GM19240 (cell line): Measurements from ENCODE around the gene TBCD.

ENCODE experiments used
- DNase-seq: peaks from one replicate; pipeline ENCODE4 v3.0.0; 2011; ENCODE audit warnings: low spot score; ENCODE audit not compliant: insufficient read length

The TBCD gene

GRCh38 chr17:82751571-82752370, at the start of gene TBCD:
Gene TBCD (plus strand): TSS chr17:82752065. CDS start chr17:82752194, 129 bp downstream.
- DNase-seq, result peak; percentile 85

DNA sequence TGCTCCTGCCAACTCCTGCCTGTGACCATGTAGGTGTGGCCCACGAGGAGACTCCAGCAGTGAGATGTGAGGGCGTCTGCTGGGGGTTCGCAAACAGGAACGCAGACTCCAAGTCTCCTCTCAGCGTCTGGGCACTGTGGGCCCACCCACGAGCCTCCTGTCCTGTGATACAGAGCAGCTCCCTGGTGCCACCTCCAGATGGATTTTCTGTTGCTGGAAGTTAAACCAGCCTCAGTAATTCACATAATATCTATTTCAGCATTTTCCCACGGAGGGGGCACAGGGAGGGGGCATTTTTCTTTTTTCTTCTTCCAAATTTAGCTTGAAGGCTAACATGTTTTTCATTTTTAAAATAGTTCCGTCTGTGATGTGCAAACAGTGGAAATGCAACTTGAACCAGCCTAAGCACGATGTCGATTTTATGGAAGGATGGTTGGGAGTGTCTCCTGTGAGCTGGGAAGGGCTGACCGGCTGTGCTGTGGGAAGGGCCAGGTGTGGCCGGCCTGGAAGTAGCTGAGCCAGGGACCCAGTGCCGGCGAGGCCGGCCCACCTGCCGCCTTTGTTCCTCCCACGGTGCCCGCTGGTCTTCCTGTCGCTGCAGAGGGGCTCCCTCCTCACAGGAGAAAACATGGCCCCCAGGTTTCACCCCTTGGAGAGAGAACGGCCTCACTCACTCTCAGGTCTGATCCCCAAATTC, 49.5 kb upstream of the TBCD start:
- no peak for DNase-seq

DNA sequence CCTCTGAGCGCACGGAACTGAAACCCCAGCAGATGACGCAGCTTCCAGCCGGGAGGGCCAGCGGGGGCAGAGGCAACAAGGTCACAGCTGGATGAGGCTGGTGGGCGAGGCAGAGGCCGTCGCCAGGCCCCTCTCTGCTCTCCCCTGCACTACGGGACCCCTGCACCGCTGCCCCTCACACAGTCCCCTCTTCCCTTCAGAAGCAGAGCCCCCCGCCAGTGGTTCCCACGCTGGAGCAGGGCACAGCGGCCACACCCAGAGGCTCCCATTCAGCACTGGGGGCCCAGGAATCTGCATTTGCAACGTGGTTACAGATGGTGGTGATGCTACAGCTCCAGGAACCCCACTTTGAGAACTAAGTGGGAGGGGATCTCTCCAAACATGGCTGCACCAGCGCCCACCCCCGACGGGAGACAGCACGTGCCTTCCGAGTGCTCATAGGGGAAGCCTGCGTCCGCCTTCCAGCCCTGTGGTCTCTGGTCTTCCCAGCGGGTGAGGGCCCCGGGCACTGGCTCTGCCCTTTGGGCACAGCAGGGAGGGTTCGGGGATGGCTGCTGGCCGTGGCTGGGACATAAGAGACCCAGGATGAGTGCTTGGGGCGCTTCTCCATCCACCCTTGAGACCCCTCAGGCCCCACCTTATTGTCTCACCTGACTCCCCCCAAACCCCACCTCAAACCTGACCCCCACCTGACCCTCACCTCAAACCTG, 48.7 kb upstream of the TBCD start:
- DNase-seq, result no peak

DNA sequence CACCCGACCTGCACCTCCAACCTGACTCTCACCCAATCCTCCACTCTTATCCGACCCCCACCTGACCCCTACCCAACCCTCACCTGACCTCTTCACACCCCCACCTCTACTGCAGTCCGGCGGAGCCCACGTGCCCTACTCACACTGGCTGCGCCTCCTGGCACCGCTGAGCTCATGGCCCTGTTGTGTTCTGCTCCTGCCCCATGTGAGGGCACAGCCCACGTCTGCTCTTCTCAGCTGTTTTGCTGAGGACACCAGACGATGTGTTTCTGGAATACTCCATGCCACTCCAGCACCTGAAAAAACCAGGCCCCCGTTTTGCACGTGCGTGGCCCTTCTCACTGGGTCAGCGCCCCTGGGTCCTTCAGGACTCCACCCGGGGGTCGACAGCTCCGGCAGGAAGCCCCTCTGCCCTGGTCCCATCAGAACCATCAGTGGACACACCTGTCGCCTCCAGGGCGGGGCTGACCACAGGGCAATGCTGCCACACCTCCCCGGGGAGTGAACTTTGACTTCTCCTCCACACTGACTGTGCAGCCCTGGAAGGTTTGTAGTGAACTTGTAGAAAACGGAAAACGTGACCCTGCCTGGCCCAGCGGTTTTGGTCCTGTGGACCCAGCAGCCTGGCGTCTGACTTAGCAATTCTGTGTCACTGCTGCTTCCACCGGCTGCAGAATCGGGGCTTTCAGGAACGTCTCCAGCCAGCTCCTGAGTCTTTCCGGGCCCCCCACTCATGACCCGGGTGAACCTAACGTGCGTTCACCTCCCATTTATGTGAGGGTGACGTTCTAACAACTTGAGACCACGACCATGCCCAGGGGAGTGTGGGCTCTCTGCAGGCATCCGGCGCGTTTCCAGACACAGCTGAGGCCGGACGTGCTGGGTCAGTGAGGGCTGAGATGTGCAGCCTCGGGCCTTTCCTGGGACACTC, 47.7 kb upstream of the TBCD start:
- DNase-seq, result no peak

DNA sequence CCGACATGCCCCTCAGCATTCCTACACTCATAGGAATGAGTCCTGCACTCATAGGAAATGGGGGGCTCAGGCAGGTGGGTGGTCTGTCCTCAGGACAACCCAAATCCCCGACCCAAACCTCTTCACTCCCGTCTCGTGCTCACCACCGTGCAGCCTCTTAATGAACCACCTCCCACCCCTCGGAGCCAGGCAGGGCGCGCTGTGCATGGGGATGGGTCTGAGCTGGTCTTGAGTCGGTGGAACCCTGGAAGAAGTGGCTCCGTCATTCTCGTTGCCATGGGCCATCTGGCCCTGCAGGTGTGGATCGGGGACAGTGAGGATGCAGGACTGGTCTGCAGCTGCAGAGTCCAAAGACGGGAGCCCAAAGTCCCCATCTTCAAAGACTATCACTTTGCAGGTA, 47.0 kb upstream of the TBCD start:
- no peak for DNase-seq

GRCh38 chr17:82705756-82706155, 46.1 kb upstream of the TBCD start:
- no peak for DNase-seq

GRCh38 chr17:82709024-82709675, 42.7 kb upstream of the TBCD start:
- DNase-seq, result no peak

- no peak for DNase-seq
These were observed 42.0 kb upstream of the TBCD start for GRCh38 chr17:82709676-82710498.

GRCh38 chr17:82710499-82711232, 41.2 kb upstream of the TBCD start:
- no peak for DNase-seq

GRCh38 chr17:82713071-82713723, 38.7 kb upstream of the TBCD start:
- DNase-seq, result no peak

- peak; percentile 99 for DNase-seq
These were observed 35.5 kb upstream of the TBCD start, which contains the start of gene FN3KRP for GRCh38 chr17:82716203-82717010. Gene FN3KRP (plus strand): TSS chr17:82716706. CDS start chr17:82716756, 50 bp downstream.

GRCh38 chr17:82718986-82719685, 32.7 kb upstream of the TBCD start:
- no peak for DNase-seq

- DNase-seq, result no peak
These were observed 31.7 kb upstream of the TBCD start for GRCh38 chr17:82720204-82720603.

DNA sequence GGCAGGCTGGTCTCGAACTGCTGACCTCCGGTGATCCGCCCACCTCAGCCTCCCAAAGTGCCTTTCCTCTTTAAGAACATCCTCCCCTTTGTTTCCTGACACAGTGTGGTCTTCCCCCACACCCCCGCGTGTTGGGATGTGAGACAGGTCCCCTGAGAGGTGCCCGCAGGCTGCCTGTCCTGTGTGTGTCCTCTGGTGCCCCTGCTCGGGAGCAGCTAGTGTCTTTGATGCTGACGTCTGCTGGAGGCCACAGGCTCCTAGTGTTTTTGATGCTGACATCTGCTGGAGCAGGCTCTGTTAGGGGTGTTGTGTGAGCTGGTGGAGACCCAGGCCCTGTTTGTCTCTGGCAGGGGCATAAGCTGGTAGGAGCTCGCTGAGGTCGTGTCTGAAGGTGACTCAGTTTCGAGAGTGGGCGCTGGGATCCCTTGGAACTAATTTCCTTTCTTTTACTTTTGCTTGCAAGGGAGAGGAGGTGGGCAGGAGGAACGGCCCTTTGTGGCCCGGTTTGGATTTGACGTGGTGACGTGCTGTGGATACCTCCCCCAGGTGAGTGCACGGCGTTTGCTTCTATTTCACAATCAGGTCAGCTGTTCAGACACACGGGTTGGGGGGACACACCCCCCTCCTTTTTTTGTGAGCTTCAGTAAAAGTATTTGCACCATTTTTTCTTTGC, 29.4 kb upstream of the TBCD start:
- no peak for DNase-seq

DNA sequence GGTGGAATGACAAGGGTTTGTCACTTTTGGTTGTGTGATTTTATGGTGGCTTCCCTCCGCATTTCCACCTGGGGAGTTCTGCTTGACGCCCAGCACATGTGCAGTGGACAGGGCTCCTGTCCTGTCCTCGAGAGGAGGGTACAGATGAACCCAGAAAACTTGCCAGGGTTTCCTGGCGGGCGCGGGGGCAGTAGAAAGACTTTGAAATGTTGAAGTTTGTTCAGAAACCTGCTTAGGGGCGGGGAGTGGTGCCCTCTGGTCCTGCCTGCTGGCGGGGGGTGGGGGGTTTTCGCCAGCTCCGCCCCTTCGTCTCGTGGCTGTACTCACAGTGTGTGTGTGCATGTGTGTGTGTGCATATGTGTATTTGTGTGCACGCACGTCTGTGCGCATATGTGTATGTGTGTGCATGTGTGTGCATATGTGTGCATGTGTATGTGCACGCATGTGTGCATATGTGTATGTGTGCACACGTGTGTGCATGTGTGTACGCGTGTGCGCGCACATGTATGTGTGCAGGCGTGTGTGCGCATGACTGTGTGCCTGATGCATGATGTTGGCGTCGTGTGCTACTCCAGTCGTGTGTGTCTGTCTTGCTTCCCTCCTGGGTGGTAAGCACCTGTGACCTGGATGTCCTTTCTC, 28.6 kb upstream of the TBCD start:
- DNase-seq, result no peak

GRCh38 chr17:82726427-82726826, 25.4 kb upstream of the TBCD start:
- DNase-seq, result no peak
